IMR-90 (cell line): ENCODE results near the gene BEST1. TPM values are rescaled to one million over a fixed set of nuclear protein-coding genes. Genes with fewer than 3 reads are reported as not detected.

Experiments
- CTCF ChIP-seq: conservative IDR thresholded peaks from 2 replicates; pipeline ENCODE4 v1.5.1; 2012; ENCODE audit warnings: mild to moderate bottlenecking, low read depth, low read length, improper control_type of control experiment
- polyA plus RNA-seq, 3 experiments: library from polyadenylated mRNA; depleted of rRNA; stranded (reverse); fragments of >200 nt; gene quantifications; 2 replicates each; pipeline ENCODE4 v1.2.3, GENCODE V29; 2012; ENCODE audit warnings: low replicate concordance in 1 of 3
- total RNA-seq: library from RNA; depleted of rRNA; stranded (reverse); fragments of >200 nt; gene quantifications from 2 replicates; pipeline ENCODE4 v1.2.3, GENCODE V29; 2012

The BEST1 gene
- total and polyA plus RNA-seq, 2 of the 4 experiments (the other 2 are of a cell fraction), result 0.90 to 1.4 TPM

GRCh38 chr11:61967924-61968757 is 18.0 kb downstream of the BEST1 start (continued):
- TF ChIP-seq CTCF, result no peak
